K562 (cell line): ENCODE measurements around the gene SMC4. TPM values are rescaled to one million over a fixed set of nuclear protein-coding genes. Genes with fewer than 3 reads are reported as not detected.

Experiments
- ATAC-seq: fragments of 200-7000 bp; cut with Tn5 transposase; 3 replicates; pipeline ENCODE4 v1.9.1; 2020; ENCODE audit warnings: moderate library complexity
- BruUV-seq: library from RNA; stranded (reverse); fragments of 400-500 nt; replicated peaks from 2 replicates; lab custom pipeline; 2021; lab: Mats Ljungman, UMichigan
- CTCF ChIA-PET: fragments of 300-600 bp; formaldehyde crosslinking; extraction: SDS; loops from one replicate; lab custom pipeline; 2021; ENCODE audit warnings: low intra/inter-chr PET ratio; lab: Yijun Ruan, JAX
- POLR2A ChIA-PET: fragments of 300-600, 350-650 bp; sonication (Branson Sonifier 250); formaldehyde crosslinking; extraction: SDS; loops from one replicate; lab custom pipeline; 2021; ENCODE audit warnings: antibody characterized with exemption, inconsistent platforms; lab: Yijun Ruan, JAX
- DNase-seq, 4 experiments: peaks; one replicate each; pipeline versions ENCODE4 v3.0.0 to v3.0.0-alpha.2; 2011 to 2018; ENCODE audit warnings: low spot score in 3 of 4, mixed read lengths in 3 of 4; ENCODE audit errors: extremely low read depth in 1 of 4
- FAIRE-seq: peaks from 2 replicates; lab custom pipeline; 2011; peaks lifted over from hg19 to GRCh38; lab: Jason Lieb, UNC
- H2AFZ ChIP-seq: 2 replicates; pipeline ENCODE4 v1.6.0; 2011; ENCODE audit warnings: low read depth, low read length, control low read depth, inconsistent platforms
- H3K27ac ChIP-seq: fragments of 200-600 bp; 3 replicates; pipeline ENCODE4 v1.8.0; 2011; ENCODE audit warnings: low read depth, mild to moderate bottlenecking, control low read depth, inconsistent platforms, low read length, moderate library complexity, mixed read lengths; ENCODE audit errors: extremely low read depth
- H3K27me3 ChIP-seq, 2 experiments: fragments of 300-600 bp in 1 of 2; 2 replicates in 1 of 2; 3 replicates in 1 of 2; pipeline versions ENCODE4 v1.6.0 to v1.8.0; 2011; ENCODE audit warnings: inconsistent platforms in 2 of 2, low read length in 2 of 2, mild to moderate bottlenecking in 1 of 2, mixed read lengths in 1 of 2, moderate library complexity in 1 of 2; ENCODE audit not compliant: control insufficient read depth in 2 of 2, insufficient read depth in 2 of 2
- H3K36me3 ChIP-seq: fragments of 300-600 bp; 3 replicates; pipeline ENCODE4 v1.8.0; 2011; ENCODE audit warnings: mild to moderate bottlenecking, low read length, inconsistent platforms; ENCODE audit not compliant: control insufficient read depth, insufficient read depth
- H3K4me1 ChIP-seq, 2 experiments: fragments of 200-600 bp in 1 of 2; replicated peaks in 1 of 2; 2 replicates in 1 of 2; 3 replicates in 1 of 2; pipeline versions ENCODE4 v1.5.1 to v1.8.0; 2011; ENCODE audit warnings: inconsistent platforms in 2 of 2, low read length in 2 of 2, mild to moderate bottlenecking in 1 of 2, mixed read lengths in 1 of 2, moderate library complexity in 1 of 2; ENCODE audit not compliant: control insufficient read depth in 2 of 2, insufficient read depth in 2 of 2
- H3K4me2 ChIP-seq: 2 replicates; pipeline ENCODE4 v1.6.1; 2011; ENCODE audit warnings: low read length, control low read depth, inconsistent platforms, mixed read lengths; ENCODE audit not compliant: insufficient read depth
- H3K4me3 ChIP-seq: fragments of 200-600 bp; sonication (generic), shearing (Covaris generic); 2 replicates; pipeline ENCODE4 v1.5.1; 2016; ENCODE audit warnings: control low read depth, inconsistent platforms
- H3K79me2 ChIP-seq: fragments of 200-600 bp; 3 replicates; pipeline ENCODE4 v1.8.0; 2011; ENCODE audit warnings: low read length, inconsistent platforms; ENCODE audit not compliant: control insufficient read depth, insufficient read depth
- H3K9ac ChIP-seq, 2 experiments: 2 replicates each; pipeline versions ENCODE4 v1.6.0 to v1.6.1; 2011; ENCODE audit warnings: low read depth in 2 of 2, low read length in 2 of 2, control low read depth in 1 of 2, inconsistent platforms in 1 of 2, mild to moderate bottlenecking in 1 of 2, mixed read lengths in 1 of 2; ENCODE audit not compliant: insufficient read depth in 1 of 2
- H3K9me1 ChIP-seq: one replicate; pipeline ENCODE4 v1.6.0; 2011; ENCODE audit warnings: inconsistent platforms, mild to moderate bottlenecking, low read length, moderate library complexity; ENCODE audit not compliant: control insufficient read depth, insufficient read depth
- H3K9me3 ChIP-seq: replicated peaks from 2 replicates; pipeline ENCODE4 v1.5.1; 2011; ENCODE audit warnings: low read depth, low read length, inconsistent platforms; ENCODE audit not compliant: control insufficient read depth, insufficient read depth
- H4K20me1 ChIP-seq: replicated peaks from 2 replicates; pipeline ENCODE4 v1.6.1; 2011; ENCODE audit warnings: low read length, inconsistent platforms, mixed read lengths; ENCODE audit not compliant: control insufficient read depth, insufficient read depth
- C11orf30 ChIP-seq: fragments of 450-650 bp; IDR thresholded peaks from 2 replicates; pipeline ENCODE4 v1.6.1; 2016; ENCODE audit warnings: low read depth, mild to moderate bottlenecking
- CCNT2 ChIP-seq: IDR thresholded peaks from 2 replicates; pipeline ENCODE4 v1.6.1; 2011; ENCODE audit warnings: borderline replicate concordance, low read depth, mild to moderate bottlenecking, moderate library complexity, mixed read lengths, low read length; ENCODE audit not compliant: insufficient read length; ENCODE audit errors: extremely low read depth
- FIP1L1 ChIP-seq: fragments of 200-400 bp; formaldehyde crosslinking; IDR thresholded peaks from 2 replicates; pipeline ENCODE4 v1.6.1; 2018; ENCODE audit warnings: mild to moderate bottlenecking, low read depth, low read length; ENCODE audit not compliant: poor library complexity, severe bottlenecking
- MAFG ChIP-seq: fragments of 450-650 bp; conservative IDR thresholded peaks from 2 replicates; pipeline ENCODE4 v1.6.1; 2016; ENCODE audit warnings: missing genetic modification characterization, missing compliant biosample characterization
- TEAD2 ChIP-seq: fragments of 450-650 bp; IDR thresholded peaks from 2 replicates; pipeline ENCODE4 v1.6.1; 2016; ENCODE audit warnings: missing genetic modification characterization, control low read depth, missing compliant biosample characterization
- ZNF316 ChIP-seq: fragments of 450-650 bp; IDR thresholded peaks from 2 replicates; pipeline ENCODE4 v1.6.1; 2016
- ZNF778 ChIP-seq: fragments of 450-650 bp; formaldehyde crosslinking; IDR thresholded peaks from 2 replicates; pipeline ENCODE4 v1.4.0; 2020; ENCODE audit warnings: mild to moderate bottlenecking, moderate library complexity
- WGBS: fragments of 100-300 bp; shearing (Covaris generic); methylation state at CpG from one replicate; pipeline ENCODE4 v1.1.6; 2016; ENCODE audit warnings: low coverage, mixed read lengths; ENCODE audit not compliant: insufficient coverage; ENCODE audit errors: missing lambda C conversion rate; 5-methylcytosine and 5-hydroxymethylcytosine counted together
- in situ Hi-C: fragments of 300-500 bp; cut with MboI; formaldehyde crosslinking; loops from 4 replicates; pipeline ENCODE4 v1.15.0; 2018; ENCODE audit warnings: inconsistent platforms, mixed read lengths
- intact Hi-C: fragments of 100-400 bp; cut with micrococcal nuclease; formaldehyde crosslinking; loops from 2 replicates; pipeline ENCODE4 v1.14.2; 2022
- polyA plus RNA-seq, 8 experiments: library from polyadenylated mRNA; depleted of rRNA in 4 of 8; stranded (reverse) in 5 of 8; unstranded in 3 of 8; fragments of >200 nt; fragmentation: Nextera tagmentation in 2 of 8; fragmentation: Illumina TruSeq in 1 of 8; extraction: Ambion mirVana in 2 of 8; extraction: Trizol in 1 of 8; gene quantifications; 2 replicates each; pipeline versions ENCODE4 v1.2.1 to v1.2.3, GENCODE V29; 2011 to 2014; ENCODE audit warnings: inconsistent platforms in 1 of 8, missing spikeins in 1 of 8
- total RNA-seq, 7 experiments: library from RNA; depleted of rRNA in 6 of 7; stranded (reverse); fragments of >200 nt in 6 of 7; fragmentation: Illumina TruSeq in 2 of 7; extraction: Trizol in 2 of 7; gene quantifications; 2 replicates each; pipeline versions ENCODE4 v1.2.1 to v1.2.3, GENCODE V29; 2011 to 2021; ENCODE audit warnings: low replicate concordance in 1 of 7
- TF ChIP-seq, protein P1 (sequence below): fragments of 450-650 bp; IDR thresholded peaks from 2 replicates; pipeline ENCODE4 v1.6.1; 2016; ENCODE audit warnings: low read depth, mild to moderate bottlenecking, moderate library complexity

Gene SMC4
- total and polyA plus RNA-seq, 9 of the 15 experiments (the other 6 are each of a cell fraction or from before 2014, with no cell fraction given), result 87.9 to 347 (median 176) TPM

GRCh38 chr3:160384639-160385318, 14.7 kb upstream of the SMC4 start:
- Histone ChIP-seq H3K79me2 (no peaks in the 10 kb centered on the region), H3K27ac (no peak overlapping the region), H3K4me3 (no peak overlapping the region), H3K4me2 (no peak overlapping the region), H3K9me1 (no peaks in the 10 kb centered on the region), H3K9ac (no peak overlapping the region), H3K27me3 (no peaks in the 10 kb centered on the region), H2AFZ (no peak overlapping the region), H3K36me3 (no peaks in the 10 kb centered on the region; the same call in 2 of the 3 replicates), H4K20me1 (no peaks in the 10 kb centered on the region), H3K4me1 (no peaks in the 10 kb centered on the region; a peak in 1 of 5 replicates), H3K9me3 (no peaks in the 10 kb centered on the region)
- BruUV-seq, result no TSS peak
- peak; percentile 11 for FAIRE-seq
- in situ Hi-C loops (no loop called here), intact Hi-C loops (no loop called here)
- ATAC-seq, result no peak
- ChIA-PET CTCF (no interaction called here), POLR2A (interaction anchor here (1.5 kb wide), 1 partner anchor 8 kb away, joined by 5 read pairs; no protein-coding TSS in a partner anchor)
- TF ChIP-seq CCNT2, result no peak
- TF ChIP-seq C11orf30, result peak; percentile 32; the same call in 1 of the 2 replicates
- TF ChIP-seq MAFG (tag), result 0 out of 2 replicates have a peak, but pooled peaks have one; percentile 6
- TF ChIP-seq FIP1L1, result no peak
- peak; percentile 39 for TF ChIP-seq ZNF316
- TF ChIP-seq, protein P1, sequence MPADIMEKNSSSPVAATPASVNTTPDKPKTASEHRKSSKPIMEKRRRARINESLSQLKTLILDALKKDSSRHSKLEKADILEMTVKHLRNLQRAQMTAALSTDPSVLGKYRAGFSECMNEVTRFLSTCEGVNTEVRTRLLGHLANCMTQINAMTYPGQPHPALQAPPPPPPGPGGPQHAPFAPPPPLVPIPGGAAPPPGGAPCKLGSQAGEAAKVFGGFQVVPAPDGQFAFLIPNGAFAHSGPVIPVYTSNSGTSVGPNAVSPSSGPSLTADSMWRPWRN, result no peak
- no peak for TF ChIP-seq TEAD2 (tag)
- TF ChIP-seq ZNF778 (CRISPR knock-in tag), result no peak
- DNase-seq, result no peak
- WGBS, result 86% methylated on average over 4 of the region's 5 CpGs
